Thoracic aorta (tissue), 2 donors: Measurements from ENCODE around the gene AKR1B1. TPM values are rescaled to one million over a fixed set of nuclear protein-coding genes. Genes with fewer than 3 reads are reported as not detected.

Experiments
- ATAC-seq: fragments of 150-250 bp; one replicate; pipeline ENCODE4 v1.8.0; 2017; ENCODE audit warnings: low read depth; ENCODE audit not compliant: insufficient number of reproducible peaks, low FRiP score
- DNase-seq: peaks from one replicate; pipeline ENCODE4 v3.0.0-alpha.2; 2020; ENCODE audit warnings: low spot score
- H3K27ac ChIP-seq, 2 donors: fragments of 200-600 bp; sonication (generic); 1 replicate in 1 of 2; 2 replicates in 1 of 2; pipeline ENCODE4 v1.5.1; 2016; ENCODE audit warnings: mild to moderate bottlenecking in 2 of 2, moderate library complexity in 2 of 2
- H3K27me3 ChIP-seq: fragments of 200-600 bp; sonication (generic); replicated peaks from 2 replicates; pipeline ENCODE4 v1.6.0; 2016; ENCODE audit warnings: mild to moderate bottlenecking; ENCODE audit not compliant: insufficient read depth
- H3K36me3 ChIP-seq: fragments of 200-600 bp; sonication (generic); one replicate; pipeline ENCODE4 v1.5.1; 2016
- H3K4me1 ChIP-seq, 2 donors: fragments of 200-600 bp; sonication (generic); 1 replicate in 1 of 2; 2 replicates in 1 of 2; pipeline versions ENCODE4 v1.5.1 to v1.6.0; 2016; ENCODE audit warnings: low read depth in 2 of 2, mild to moderate bottlenecking in 1 of 2; ENCODE audit not compliant: control insufficient read depth in 1 of 2
- H3K4me3 ChIP-seq: fragments of 200-600 bp; sonication (generic); 2 replicates; pipeline ENCODE4 v1.5.1; 2016; ENCODE audit warnings: mild to moderate bottlenecking
- H3K9me3 ChIP-seq: fragments of 200-600 bp; sonication (generic); 2 replicates; pipeline ENCODE4 v1.5.1; 2016
- total RNA-seq, 2 donors: library from RNA; depleted of rRNA; stranded (reverse); fragments of >200 nt; gene quantifications; one replicate each; pipeline versions ENCODE4 v1.1.0 to v1.2.3, GENCODE V29; 2016
- TF ChIP-seq, protein P1 (sequence below): fragments of 200-600 bp; sonication (generic); IDR thresholded peaks from one replicate; pipeline ENCODE4 v1.5.1; 2019; ENCODE audit warnings: antibody characterized with exemption

AKR1B1 gene
- total RNA-seq, 2 donors from 2014 or later, result 97.4 to 116 TPM

DNA sequence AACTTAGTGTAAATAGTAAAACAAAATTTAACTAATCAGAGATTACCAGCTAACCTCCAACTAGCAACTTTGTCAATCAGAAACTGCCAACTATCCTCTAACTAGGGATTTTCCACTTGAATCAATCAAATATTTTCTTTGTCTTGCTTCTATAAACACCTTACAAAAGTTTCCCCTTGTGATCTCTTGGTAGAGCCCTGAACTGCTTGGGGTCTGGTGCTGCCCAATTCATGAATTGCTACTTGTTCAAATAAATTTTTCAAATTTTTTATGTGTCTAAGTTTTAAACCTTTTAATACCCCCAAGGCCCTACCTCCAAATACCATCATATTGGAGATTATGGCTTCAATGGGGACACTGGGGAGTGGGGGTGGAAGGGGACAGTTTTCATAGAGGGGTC is 24.0 kb upstream of the AKR1B1 start:
- no peak overlapping the region for H3K4me3 ChIP-seq
- ATAC-seq (no peak), DNase-seq (no peak)
- no peaks in the 10 kb centered on the region for H3K27me3 ChIP-seq
- no peak overlapping the region for H3K27ac ChIP-seq
- TF ChIP-seq, protein P1, sequence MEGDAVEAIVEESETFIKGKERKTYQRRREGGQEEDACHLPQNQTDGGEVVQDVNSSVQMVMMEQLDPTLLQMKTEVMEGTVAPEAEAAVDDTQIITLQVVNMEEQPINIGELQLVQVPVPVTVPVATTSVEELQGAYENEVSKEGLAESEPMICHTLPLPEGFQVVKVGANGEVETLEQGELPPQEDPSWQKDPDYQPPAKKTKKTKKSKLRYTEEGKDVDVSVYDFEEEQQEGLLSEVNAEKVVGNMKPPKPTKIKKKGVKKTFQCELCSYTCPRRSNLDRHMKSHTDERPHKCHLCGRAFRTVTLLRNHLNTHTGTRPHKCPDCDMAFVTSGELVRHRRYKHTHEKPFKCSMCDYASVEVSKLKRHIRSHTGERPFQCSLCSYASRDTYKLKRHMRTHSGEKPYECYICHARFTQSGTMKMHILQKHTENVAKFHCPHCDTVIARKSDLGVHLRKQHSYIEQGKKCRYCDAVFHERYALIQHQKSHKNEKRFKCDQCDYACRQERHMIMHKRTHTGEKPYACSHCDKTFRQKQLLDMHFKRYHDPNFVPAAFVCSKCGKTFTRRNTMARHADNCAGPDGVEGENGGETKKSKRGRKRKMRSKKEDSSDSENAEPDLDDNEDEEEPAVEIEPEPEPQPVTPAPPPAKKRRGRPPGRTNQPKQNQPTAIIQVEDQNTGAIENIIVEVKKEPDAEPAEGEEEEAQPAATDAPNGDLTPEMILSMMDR, result no peak
- peaks cover 6 to 11% of the 10 kb centered on the region in 2 donors for H3K4me1 ChIP-seq
- H3K36me3 ChIP-seq, result no peaks in the 10 kb centered on the region
- no peaks in the 10 kb centered on the region for H3K9me3 ChIP-seq

DNA sequence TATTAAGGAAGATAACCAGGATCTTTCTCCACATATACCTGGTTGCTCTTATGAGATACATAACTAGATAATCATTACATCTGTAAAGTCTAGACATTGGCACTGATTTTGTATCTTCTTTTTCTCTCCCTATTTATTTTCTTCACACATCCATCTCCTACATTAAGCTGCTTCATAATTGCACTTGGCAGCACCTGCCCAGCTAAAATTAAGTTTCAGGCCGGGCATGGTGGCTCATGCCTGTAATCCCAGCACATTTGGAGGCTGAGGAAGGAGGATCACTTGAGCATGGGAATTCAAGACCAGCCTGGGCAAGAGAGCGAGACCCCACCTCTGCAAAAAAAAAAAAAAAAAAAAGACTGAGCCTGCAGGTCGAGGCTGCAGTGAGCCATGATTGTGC is 22.3 kb upstream of the AKR1B1 start:
- TF ChIP-seq, protein P1, result no peak
- no peaks in the 10 kb centered on the region for H3K36me3 ChIP-seq
- no peak for DNase-seq
- H3K4me3 ChIP-seq, result no peak overlapping the region
- peaks cover 6 to 11% of the 10 kb centered on the region in 2 donors for H3K4me1 ChIP-seq
- H3K27ac ChIP-seq, result no peak overlapping the region
- H3K9me3 ChIP-seq, result no peaks in the 10 kb centered on the region
- H3K27me3 ChIP-seq, result no peaks in the 10 kb centered on the region
- ATAC-seq, result no peak

DNA sequence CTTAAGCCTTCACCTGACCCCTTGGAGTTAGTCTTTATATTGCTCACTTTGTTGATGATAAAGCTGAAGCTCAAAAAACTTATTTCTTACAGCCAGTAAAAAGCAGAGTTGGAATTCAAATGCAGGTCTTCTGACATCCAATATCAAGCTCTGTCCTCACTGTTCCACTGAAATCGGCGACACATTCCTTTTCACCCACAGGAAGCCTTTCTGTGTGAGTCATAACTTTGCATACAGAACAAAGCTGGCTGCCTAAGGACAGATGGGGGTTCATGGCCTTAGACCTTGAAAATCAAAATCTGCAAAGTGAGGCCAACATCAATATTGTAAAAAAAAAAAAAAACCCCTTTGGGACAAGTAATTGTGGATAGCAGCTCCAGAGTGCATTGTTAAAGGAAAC is 21.8 kb upstream of the AKR1B1 start:
- no peak for ATAC-seq
- H3K27ac ChIP-seq, result no peak overlapping the region
- TF ChIP-seq, protein P1, result no peak

DNA sequence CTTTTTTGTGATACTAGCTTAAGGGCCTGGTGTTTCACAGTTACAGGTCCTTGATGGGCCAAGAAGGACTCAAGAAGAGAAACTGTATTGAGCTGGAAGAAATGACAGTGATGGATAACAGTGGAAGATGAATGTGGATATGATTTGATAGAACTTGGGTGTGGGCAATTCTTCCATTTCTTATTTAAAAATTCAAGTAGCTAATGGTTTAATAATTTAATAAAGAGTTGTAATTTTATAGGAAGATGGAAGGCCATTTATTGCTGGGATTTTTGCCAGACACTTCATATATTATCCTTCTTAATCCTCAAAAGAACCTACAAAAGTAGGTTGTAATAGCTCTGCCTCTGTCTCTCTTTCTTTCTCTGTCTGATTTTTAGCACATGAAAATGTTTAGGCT is 21.3 kb upstream of the AKR1B1 start:
- no peak overlapping the region for H3K4me3 ChIP-seq
- no peaks in the 10 kb centered on the region for H3K9me3 ChIP-seq
- H3K27me3 ChIP-seq, result no peaks in the 10 kb centered on the region
- H3K4me1 ChIP-seq, result peaks cover 6 to 11% of the 10 kb centered on the region in 2 donors
- DNase-seq (no peak), ATAC-seq (no peak)
- H3K36me3 ChIP-seq, result no peaks in the 10 kb centered on the region
- TF ChIP-seq, protein P1, result no peak
- H3K27ac ChIP-seq, result no peak overlapping the region

More for the DNA sequence above, 21.8 kb upstream of the AKR1B1 start:
- no peaks in the 10 kb centered on the region for H3K27me3 ChIP-seq
- DNase-seq, result no peak
- no peak overlapping the region for H3K4me3 ChIP-seq
- peaks cover 6 to 11% of the 10 kb centered on the region in 2 donors for H3K4me1 ChIP-seq
- no peaks in the 10 kb centered on the region for H3K9me3 ChIP-seq
- no peaks in the 10 kb centered on the region for H3K36me3 ChIP-seq

DNA sequence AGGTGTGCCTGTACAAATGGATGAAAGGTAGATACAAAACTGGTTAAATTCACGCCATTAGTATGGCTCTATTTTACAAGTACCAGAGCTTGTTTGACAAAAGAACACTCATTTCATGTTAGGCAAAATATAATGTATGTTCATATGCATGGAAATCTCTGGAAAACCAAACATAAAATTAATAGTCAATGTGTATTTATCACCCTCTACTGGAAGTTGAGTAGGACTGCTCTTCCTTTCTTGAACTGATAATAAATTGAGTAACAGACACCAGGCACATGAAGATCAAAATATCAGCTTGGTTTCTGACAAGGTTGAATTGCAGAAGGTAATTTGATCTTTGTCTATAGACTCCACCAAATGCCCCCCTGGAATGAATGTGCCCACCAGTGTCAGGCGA is 19.8 kb upstream of the AKR1B1 start:
- Histone ChIP-seq H3K27me3 (no peaks in the 10 kb centered on the region), H3K9me3 (no peaks in the 10 kb centered on the region), H3K4me3 (no peak overlapping the region), H3K4me1 (peaks cover 6 to 11% of the 10 kb centered on the region in 2 donors), H3K36me3 (no peaks in the 10 kb centered on the region), H3K27ac (no peak overlapping the region)
- DNase-seq, result no peak
- TF ChIP-seq, protein P1, result no peak
- ATAC-seq, result peak; percentile 11
